GM19023 (cell line): ENCODE results near the gene SLC9C2.
"Not testable (repeated sequence)": the region's sequence is repeated elsewhere in the genome, so short reads cannot be mapped to it uniquely, and the experiment has no call there.

Experiments used
- ATAC-seq: cut with Tn5 transposase; IDR thresholded peaks from one replicate; pipeline ENCODE4 v1.9.1; 2021; ENCODE audit warnings: mild to moderate bottlenecking, moderate library complexity; ENCODE audit not compliant: unreplicated experiment

Gene SLC9C2

DNA sequence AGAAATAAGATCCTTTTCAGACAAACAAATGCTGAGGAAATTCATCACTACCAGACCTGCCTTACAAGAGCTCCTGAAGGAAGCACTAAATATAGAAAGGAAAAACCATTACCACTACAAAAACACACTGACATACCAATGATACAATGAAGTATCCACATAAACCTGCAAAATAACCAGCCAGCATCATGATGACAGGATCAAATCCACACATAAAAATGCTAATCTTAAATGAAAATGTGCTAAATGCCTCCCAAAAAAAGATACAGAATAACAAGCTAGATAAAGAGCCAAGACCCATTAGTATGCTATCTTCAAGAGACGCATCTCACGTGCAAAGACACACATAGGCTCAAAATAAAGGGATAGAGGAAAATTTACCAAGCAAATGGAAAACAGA lies 140.2 kb downstream of the SLC9C2 start:
- ATAC-seq = not testable (repeated sequence)

DNA sequence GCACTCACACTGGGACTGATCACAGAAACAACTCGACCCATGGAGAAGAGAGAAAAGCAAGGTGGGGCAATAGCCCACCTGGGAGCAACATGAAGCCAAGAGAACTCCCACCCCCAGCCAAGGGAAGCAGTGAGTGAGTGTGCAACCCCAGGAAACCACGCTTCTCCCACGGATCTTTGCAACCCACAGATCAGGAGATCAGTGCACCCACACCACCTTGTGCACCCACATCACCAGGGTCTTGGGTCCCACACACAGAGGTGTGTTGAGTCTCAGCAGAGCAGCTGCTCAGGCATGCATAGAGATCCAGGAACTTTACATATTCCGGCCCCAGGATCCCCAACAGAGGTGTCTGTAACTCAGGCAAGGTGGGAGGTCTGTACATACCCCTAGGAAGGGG lies 143.0 kb downstream of the SLC9C2 start:
- ATAC-seq = no peak

- ATAC-seq = no peak
Measured at GRCh38 chr1:173454966-173455524, 147.8 kb downstream of the SLC9C2 start.

DNA sequence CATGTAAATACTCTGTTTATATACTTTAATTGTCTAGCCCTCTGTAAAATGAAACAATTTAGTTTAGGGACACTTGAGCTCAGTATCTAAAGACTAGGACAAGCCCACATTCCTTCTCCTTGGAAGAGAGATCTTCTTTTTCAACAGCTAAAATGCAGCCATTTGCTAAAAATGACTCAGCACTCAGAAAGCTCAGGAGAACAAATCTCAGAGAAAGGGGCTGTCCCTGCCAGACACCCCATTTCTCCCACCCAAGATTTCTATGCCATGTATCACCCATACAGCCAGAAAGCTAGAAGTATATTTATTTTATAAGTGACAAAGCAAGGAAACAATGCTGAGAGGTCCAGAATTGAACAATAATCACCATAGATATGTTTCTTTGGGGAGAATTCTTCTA lies 148.9 kb downstream of the SLC9C2 start:
- ATAC-seq = no peak

DNA sequence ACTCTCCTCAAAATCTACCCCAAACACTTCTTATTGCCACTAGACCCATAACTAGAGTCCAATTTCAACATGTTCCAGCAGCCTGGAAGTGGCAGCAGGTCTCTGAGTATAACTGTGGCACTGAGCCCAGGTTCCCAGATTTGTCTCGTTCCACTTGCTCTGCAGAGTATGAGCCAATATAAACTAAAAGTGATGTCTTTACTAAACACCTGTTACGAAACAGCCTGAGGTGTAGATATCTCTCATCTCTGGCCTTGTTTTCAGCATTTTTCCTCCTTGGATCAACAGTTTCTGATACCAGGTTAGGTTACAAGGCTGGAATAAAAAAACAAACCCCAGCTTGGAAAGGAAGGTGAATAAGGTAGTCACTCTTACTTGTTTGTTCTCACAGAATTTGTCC lies 150.9 kb downstream of the SLC9C2 start:
- no peak for ATAC-seq
